Measurements from ENCODE around the gene FAM81A. TPM values are rescaled to one million over a fixed set of nuclear protein-coding genes. Genes with fewer than 3 reads are reported as not detected.

Gene FAM81A
- polyA plus RNA-seq, 1 donor (not counting 4 experiments of a cell fraction or from before 2014, with no cell fraction given), result 0.84 TPM

DNA sequence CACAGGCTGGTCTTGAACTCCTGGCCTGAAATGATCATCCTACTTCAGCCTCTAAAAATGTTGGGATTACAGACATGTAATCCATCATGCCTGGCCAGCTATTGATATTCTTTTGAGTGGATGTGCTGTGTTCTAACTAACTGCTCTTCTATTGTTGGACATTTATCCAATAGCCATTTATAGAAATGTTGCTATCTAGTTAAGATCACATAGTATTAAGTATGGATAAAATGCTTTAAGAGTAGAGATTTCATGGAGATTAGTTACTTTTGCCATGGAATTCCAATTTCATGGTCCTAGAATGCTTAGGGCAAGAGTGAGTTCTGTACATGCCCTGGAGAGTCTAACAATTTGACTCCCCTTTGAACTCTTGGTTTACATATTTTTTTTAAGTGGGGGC is 10.9 kb downstream of the FAM81A start:
- Histone ChIP-seq H3K9me3 (ENCODE audit: control insufficient read depth, low read depth, low read length) (no peaks in the 10 kb centered on the region), H3K79me2 (ENCODE audit: control insufficient read depth, insufficient read depth, low read length) (no peaks in the 10 kb centered on the region), H3K27ac (ENCODE audit: control insufficient read depth, insufficient read depth, low read length) (no peak overlapping the region), H4K20me1 (ENCODE audit: control insufficient read depth, extremely low read depth, insufficient read depth, low read length) (no peaks in the 10 kb centered on the region), H3K9ac (ENCODE audit: control insufficient read depth, extremely low read depth, insufficient read depth, low read length) (no peak overlapping the region), H3K27me3 (ENCODE audit: control insufficient read depth, extremely low read depth, insufficient read depth, low read length) (no peaks in the 10 kb centered on the region), H3K4me1 (ENCODE audit: control insufficient read depth, extremely low read depth, insufficient read depth, low read length) (no peaks in the 10 kb centered on the region), H3K4me2 (ENCODE audit: control insufficient read depth, extremely low read depth, insufficient read depth, low read depth, low read length) (no peak overlapping the region), H2AFZ (ENCODE audit: control insufficient read depth, low read length) (no peak overlapping the region), H3K36me3 (ENCODE audit: control insufficient read depth in 2 of 2, extremely low read depth in 1 of 2, insufficient read depth in 2 of 2, low read length in 2 of 2) (no peaks in the 10 kb centered on the region), H3K9me1 (ENCODE audit: control insufficient read depth, extremely low read depth, insufficient read depth, low read length) (no peaks in the 10 kb centered on the region), H3K4me3 (ENCODE audit: control insufficient read depth in 2 of 3, extremely low read depth in 1 of 3, insufficient read depth in 2 of 3, low read depth in 1 of 3, low read length in 3 of 3) (no peak overlapping the region)
- dilution Hi-C loops (cut with MboI; ENCODE audit: extremely low pct_ligation_motif_present, low sequenced_read_pairs), result no loop called here
- FAIRE-seq, result no peak
- TF ChIP-seq, protein P1, sequence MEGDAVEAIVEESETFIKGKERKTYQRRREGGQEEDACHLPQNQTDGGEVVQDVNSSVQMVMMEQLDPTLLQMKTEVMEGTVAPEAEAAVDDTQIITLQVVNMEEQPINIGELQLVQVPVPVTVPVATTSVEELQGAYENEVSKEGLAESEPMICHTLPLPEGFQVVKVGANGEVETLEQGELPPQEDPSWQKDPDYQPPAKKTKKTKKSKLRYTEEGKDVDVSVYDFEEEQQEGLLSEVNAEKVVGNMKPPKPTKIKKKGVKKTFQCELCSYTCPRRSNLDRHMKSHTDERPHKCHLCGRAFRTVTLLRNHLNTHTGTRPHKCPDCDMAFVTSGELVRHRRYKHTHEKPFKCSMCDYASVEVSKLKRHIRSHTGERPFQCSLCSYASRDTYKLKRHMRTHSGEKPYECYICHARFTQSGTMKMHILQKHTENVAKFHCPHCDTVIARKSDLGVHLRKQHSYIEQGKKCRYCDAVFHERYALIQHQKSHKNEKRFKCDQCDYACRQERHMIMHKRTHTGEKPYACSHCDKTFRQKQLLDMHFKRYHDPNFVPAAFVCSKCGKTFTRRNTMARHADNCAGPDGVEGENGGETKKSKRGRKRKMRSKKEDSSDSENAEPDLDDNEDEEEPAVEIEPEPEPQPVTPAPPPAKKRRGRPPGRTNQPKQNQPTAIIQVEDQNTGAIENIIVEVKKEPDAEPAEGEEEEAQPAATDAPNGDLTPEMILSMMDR (optimal IDR thresholded peaks at IDR 0.05 in 1 of 3, IDR thresholded peaks at IDR 0.05 in 1 of 3, conservative IDR thresholded peaks at IDR 0.05 in 1 of 3; ENCODE audit: extremely low read depth in 1 of 3, insufficient read depth in 2 of 3, low read length in 3 of 3), result no peak
- TF ChIP-seq EZH2 (IDR thresholded peaks at IDR 0.05; ENCODE audit: low read length), result no peak
- no peak for DNase-seq (ENCODE audit: low read depth, low spot score)

GRCh38 chr15:59453474-59454215 is 15.7 kb downstream of the FAM81A start:
- Histone ChIP-seq H3K4me2 (ENCODE audit: control insufficient read depth, extremely low read depth, insufficient read depth, low read depth, low read length) (no peak overlapping the region), H3K27me3 (ENCODE audit: control insufficient read depth, extremely low read depth, insufficient read depth, low read length) (no peaks in the 10 kb centered on the region), H3K4me1 (ENCODE audit: control insufficient read depth, extremely low read depth, insufficient read depth, low read length) (peaks cover 11% of the 10 kb centered on the region), H3K4me3 (ENCODE audit: control insufficient read depth in 2 of 3, extremely low read depth in 1 of 3, insufficient read depth in 2 of 3, low read depth in 1 of 3, low read length in 3 of 3) (no peak overlapping the region), H3K79me2 (ENCODE audit: control insufficient read depth, insufficient read depth, low read length) (no peaks in the 10 kb centered on the region), H3K9ac (ENCODE audit: control insufficient read depth, extremely low read depth, insufficient read depth, low read length) (no peak overlapping the region), H4K20me1 (ENCODE audit: control insufficient read depth, extremely low read depth, insufficient read depth, low read length) (no peaks in the 10 kb centered on the region), H3K9me3 (ENCODE audit: control insufficient read depth, low read depth, low read length) (no peaks in the 10 kb centered on the region), H3K27ac (ENCODE audit: control insufficient read depth, insufficient read depth, low read length) (no peak overlapping the region), H3K9me1 (ENCODE audit: control insufficient read depth, extremely low read depth, insufficient read depth, low read length) (no peaks in the 10 kb centered on the region), H3K36me3 (ENCODE audit: control insufficient read depth in 2 of 2, extremely low read depth in 1 of 2, insufficient read depth in 2 of 2, low read length in 2 of 2) (no peaks in the 10 kb centered on the region), H2AFZ (ENCODE audit: control insufficient read depth, low read length) (no peak overlapping the region)
- FAIRE-seq (no peak), DNase-seq (ENCODE audit: low read depth, low spot score) (no peak)
- TF ChIP-seq, protein P1 (optimal IDR thresholded peaks at IDR 0.05 in 1 of 3, IDR thresholded peaks at IDR 0.05 in 1 of 3, conservative IDR thresholded peaks at IDR 0.05 in 1 of 3; ENCODE audit: extremely low read depth in 1 of 3, insufficient read depth in 2 of 3, low read length in 3 of 3), result no peak
- TF ChIP-seq EZH2 (IDR thresholded peaks at IDR 0.05; ENCODE audit: low read length), result no peak
- dilution Hi-C loops (cut with MboI; ENCODE audit: extremely low pct_ligation_motif_present, low sequenced_read_pairs), result no loop called here
